Brain microvascular endothelial cell (primary cell): ENCODE data around the gene GASK1A.

Experiments
- DNase-seq: peaks from one replicate; pipeline ENCODE4 v3.0.0-alpha.2; 2020
- H3K27ac ChIP-seq: fragments of 250-450 bp; sonication (Bioruptor Pico); 2 replicates; pipeline ENCODE4 v1.5.1; 2020; ENCODE audit warnings: mild to moderate bottlenecking, moderate library complexity
- H3K27me3 ChIP-seq: fragments of 250-450 bp; sonication (Bioruptor Pico); replicated peaks from 2 replicates; pipeline ENCODE4 v1.5.1; 2020; ENCODE audit warnings: mild to moderate bottlenecking
- H3K36me3 ChIP-seq: fragments of 250-450 bp; sonication (Bioruptor Pico); replicated peaks from 2 replicates; pipeline ENCODE4 v1.5.1; 2020; ENCODE audit warnings: mild to moderate bottlenecking
- H3K4me3 ChIP-seq: 2 replicates; pipeline ENCODE4 v1.5.1; 2011; ENCODE audit warnings: low read depth, mild to moderate bottlenecking, control low read depth, low read length, moderate library complexity
- in situ Hi-C: cut with HindIII; loops from 2 replicates; pipeline ENCODE4 v1.10.0; 2017; ENCODE audit warnings: low sequenced_read_pairs, low pct_ligation_motif_present
- TF ChIP-seq, protein P1 (sequence below): IDR thresholded peaks from 2 replicates; pipeline ENCODE4 v1.5.1; 2011; ENCODE audit warnings: low read depth, mild to moderate bottlenecking, moderate library complexity, low read length, control low read depth, inconsistent platforms; ENCODE audit errors: missing control alignments

The GASK1A gene

DNA sequence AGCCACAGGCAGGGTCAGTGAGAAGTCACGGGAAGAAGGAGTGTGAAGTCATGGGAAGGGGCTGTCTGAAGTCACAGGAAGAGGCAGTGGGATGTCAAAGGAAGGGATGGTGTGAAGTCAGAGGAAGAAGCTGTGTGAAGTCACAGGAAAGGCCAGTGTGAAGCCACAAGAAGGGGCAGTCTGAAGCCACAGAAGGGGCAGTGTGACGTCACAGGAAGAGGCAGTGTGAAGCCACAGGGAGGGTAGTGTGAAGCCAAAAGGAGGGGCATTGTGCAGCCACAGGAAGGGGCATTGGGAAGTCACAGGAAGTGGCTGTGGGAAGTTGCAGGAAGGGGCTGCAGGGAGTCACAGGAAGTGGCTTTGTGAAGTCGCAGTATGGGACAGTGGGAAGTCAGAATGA is 35.1 kb downstream of the GASK1A start:
- TF ChIP-seq, protein P1, sequence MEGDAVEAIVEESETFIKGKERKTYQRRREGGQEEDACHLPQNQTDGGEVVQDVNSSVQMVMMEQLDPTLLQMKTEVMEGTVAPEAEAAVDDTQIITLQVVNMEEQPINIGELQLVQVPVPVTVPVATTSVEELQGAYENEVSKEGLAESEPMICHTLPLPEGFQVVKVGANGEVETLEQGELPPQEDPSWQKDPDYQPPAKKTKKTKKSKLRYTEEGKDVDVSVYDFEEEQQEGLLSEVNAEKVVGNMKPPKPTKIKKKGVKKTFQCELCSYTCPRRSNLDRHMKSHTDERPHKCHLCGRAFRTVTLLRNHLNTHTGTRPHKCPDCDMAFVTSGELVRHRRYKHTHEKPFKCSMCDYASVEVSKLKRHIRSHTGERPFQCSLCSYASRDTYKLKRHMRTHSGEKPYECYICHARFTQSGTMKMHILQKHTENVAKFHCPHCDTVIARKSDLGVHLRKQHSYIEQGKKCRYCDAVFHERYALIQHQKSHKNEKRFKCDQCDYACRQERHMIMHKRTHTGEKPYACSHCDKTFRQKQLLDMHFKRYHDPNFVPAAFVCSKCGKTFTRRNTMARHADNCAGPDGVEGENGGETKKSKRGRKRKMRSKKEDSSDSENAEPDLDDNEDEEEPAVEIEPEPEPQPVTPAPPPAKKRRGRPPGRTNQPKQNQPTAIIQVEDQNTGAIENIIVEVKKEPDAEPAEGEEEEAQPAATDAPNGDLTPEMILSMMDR, result no peak
- Histone ChIP-seq H3K36me3 (no peaks in the 10 kb centered on the region), H3K27ac (no peak overlapping the region), H3K4me3 (no peak overlapping the region), H3K27me3 (no peaks in the 10 kb centered on the region)
- in situ Hi-C loops, result no loop called here
- DNase-seq, result no peak

DNA sequence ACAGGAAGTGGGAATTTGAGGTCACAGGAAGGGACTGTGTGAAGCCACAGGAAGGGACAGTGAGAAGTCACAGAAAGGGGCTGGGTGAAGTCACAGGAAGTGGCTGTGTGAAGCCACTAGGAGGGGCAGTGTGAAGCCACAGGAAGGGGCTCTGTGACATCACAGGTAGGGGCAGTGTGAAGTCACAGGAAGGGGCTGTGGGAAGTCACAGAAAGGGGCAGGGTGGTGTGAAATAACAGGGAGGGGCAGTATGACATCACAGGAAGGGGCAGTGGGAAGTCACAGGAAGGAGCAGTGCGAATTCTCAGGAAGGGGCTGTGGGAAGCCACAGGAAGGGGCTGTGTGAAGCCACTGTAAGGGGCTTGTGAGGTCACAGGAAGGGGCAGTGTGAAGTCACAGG is 35.8 kb downstream of the GASK1A start:
- in situ Hi-C loops, result no loop called here
- Histone ChIP-seq H3K36me3 (no peaks in the 10 kb centered on the region), H3K4me3 (no peak overlapping the region), H3K27ac (no peak overlapping the region), H3K27me3 (no peaks in the 10 kb centered on the region)
- DNase-seq, result no peak
- TF ChIP-seq, protein P1, result no peak

DNA sequence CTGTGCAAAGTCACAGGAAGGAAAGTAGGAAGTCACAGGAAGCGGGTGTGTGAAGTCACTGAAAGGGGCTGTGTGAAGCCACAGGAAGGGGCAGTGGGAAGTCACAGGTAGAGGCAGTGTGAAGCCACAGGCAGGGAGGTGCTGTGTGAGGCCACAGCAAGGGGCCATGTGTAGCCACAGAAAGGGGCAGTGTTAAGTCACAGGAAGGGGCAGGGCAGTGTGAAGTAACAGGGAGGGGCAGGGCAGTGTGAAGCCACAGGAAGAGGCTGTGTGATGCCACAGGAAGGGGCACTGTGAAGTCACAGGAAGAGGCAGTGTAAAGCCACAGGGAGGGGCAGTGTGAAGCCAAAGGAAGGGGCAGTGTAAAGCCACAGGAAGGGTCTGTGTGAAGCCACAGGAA is 36.5 kb downstream of the GASK1A start:
- Histone ChIP-seq H3K36me3 (no peaks in the 10 kb centered on the region), H3K27me3 (no peaks in the 10 kb centered on the region), H3K27ac (no peak overlapping the region), H3K4me3 (no peak overlapping the region)
- TF ChIP-seq, protein P1, result no peak
- no peak for DNase-seq
- in situ Hi-C loops, result no loop called here

DNA sequence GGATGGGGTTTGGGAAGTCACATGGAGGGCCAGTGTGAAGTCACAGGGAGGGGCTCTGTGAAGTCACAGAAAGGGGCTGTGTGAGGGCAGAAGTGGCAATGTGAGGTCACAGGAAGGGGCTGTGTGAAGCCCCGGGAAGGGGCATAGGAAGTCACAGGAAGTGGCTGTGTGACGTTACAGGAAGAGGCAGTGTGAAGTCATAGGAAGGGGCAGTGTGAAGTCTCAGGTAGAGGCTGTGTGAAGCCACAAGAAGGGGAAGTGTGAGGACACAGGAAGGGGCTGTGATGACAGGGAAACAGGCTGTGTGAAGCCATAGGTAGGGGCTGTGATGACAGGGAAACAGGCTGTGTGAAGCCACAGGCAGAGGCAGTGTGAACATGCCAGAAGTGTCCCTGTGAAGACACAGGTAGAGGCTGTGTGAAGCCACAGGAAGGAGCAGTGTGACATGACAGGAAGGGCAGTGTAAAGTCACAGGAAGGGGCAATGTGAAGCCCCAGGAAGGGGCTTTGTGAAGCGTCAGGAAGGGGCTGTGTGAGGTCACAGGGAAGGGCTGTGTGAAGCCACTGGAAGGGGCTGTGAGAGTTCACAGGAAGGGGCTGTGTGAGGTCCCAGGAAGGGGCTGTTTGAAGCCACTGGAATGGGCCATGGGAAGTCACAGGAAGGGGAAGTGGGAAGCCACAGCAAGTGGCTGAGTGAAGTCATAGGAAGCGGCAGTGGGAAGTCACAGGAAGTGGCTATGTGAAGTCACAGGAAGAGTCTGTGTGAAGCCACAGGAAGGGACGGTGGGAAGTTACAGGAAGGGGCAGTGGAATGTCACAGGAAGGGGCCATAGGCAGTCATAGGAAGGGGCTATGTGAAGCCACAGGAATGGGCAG is 37.1 kb downstream of the GASK1A start:
- H3K36me3 ChIP-seq, result no peaks in the 10 kb centered on the region
- no peak overlapping the region for H3K4me3 ChIP-seq
- TF ChIP-seq, protein P1, result no peak
- in situ Hi-C loops, result no loop called here
- no peak for DNase-seq
- H3K27ac ChIP-seq, result no peak overlapping the region
- no peaks in the 10 kb centered on the region for H3K27me3 ChIP-seq

DNA sequence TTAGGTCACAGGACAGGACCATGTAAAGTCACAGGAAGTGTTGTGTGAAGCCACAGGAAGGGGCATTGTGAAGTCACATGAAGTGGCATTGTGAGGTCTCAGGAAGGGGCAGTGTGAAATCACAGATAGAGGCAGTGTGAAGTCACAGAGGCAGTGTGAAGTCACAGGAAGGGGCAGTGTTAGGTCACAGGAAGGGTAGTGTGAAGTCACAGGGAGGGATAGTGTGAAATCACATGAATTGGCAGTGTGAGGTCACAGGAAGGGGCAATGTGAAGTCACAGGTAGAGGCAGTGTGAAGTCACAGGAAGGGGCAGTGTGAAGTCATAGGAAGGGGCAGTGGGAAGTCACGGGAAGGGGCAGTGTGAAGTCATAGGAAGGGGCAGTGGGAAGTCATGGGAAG is 37.9 kb downstream of the GASK1A start:
- TF ChIP-seq, protein P1, result no peak
- no peak overlapping the region for H3K27ac ChIP-seq
- DNase-seq, result no peak
- no peak overlapping the region for H3K4me3 ChIP-seq
- no peaks in the 10 kb centered on the region for H3K27me3 ChIP-seq
- no peaks in the 10 kb centered on the region for H3K36me3 ChIP-seq
- in situ Hi-C loops, result no loop called here

DNA sequence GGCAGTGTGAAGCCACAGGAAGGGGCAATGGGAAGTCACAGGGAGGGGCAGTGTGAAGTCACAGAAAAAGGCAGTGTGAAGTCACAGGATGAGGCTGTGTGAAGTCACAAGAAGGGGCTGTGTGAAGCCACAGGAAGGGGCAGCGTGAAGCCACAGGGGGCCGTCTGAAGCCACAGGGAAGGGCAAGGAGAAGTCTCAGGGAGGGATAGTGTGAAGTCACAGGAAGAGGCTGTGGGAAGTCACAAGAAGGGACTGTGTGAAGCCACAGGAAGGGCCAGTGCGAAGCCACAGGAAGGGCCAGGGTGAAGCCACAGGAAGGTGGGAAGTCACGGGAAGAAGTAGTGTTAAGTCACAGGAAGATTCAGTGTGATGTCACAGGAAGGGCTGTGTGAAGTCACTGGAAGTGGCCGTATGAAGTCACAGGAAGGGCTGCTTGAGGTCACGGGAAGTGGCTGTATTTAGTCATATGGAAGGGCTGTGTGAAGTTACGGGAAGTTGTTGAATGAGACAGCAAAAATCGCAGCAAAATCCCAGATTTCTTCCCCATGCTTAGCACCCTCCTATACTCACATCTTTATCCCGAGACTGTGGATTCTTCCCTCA is 38.6 kb downstream of the GASK1A start:
- H3K36me3 ChIP-seq, result no peaks in the 10 kb centered on the region
- in situ Hi-C loops, result no loop called here
- DNase-seq, result no peak
- TF ChIP-seq, protein P1, result no peak
- H3K27me3 ChIP-seq, result no peaks in the 10 kb centered on the region
- no peak overlapping the region for H3K4me3 ChIP-seq
- no peak overlapping the region for H3K27ac ChIP-seq
